Stimulated activated CD8-positive, alpha-beta memory T cell treated with anti-CD3 and anti-CD28 coated beads, Interleukin-7, amount 100 ng/mL, for 1 hour (primary cell): ENCODE measurements around the gene PIP5K1C.
"Not testable (repeated sequence)": the region's sequence is repeated elsewhere in the genome, so short reads cannot be mapped to it uniquely, and the experiment has no call there.

Experiments used
- DNase-seq, 2 donors: peaks; one replicate each; pipeline ENCODE4 v3.0.0-alpha.2; 2020; ENCODE audit warnings: low read depth in 2 of 2

PIP5K1C gene

DNA sequence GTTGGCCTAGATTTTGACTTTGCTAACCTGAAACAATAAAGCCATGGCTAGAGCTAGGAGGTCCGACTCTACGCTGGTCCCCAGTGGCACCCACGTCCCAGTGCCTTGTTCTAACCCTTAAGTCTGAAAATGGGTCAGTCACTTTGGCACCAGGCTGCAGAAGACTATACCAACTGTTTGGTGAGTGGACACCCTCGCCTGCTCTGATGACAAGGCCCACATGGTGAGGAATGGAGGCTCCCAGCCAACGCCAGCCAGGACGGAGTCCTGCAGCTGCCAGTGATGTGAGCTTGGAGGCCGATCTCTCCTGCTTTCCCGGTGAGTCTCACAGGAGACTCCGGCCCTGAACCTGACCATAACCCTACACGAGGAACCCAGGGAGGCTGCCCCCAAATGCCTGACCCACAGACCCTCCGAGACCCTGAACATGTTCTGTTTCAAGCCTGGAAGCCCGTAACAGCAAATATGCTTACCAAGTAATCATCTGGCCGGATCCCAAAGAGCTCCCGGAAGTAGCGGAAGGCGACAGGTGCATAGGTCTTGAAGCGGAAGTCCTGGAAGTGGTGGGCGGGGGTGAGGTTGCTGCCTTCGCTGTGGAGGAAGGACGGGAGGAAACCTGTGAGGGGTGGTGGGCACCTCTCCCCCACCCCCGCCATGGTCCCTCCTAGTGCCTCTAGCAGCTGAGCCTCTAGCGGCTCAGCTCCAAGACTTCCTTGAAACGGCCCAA, 39.6 kb downstream of the PIP5K1C start:
- DNase-seq, result no peak

DNA sequence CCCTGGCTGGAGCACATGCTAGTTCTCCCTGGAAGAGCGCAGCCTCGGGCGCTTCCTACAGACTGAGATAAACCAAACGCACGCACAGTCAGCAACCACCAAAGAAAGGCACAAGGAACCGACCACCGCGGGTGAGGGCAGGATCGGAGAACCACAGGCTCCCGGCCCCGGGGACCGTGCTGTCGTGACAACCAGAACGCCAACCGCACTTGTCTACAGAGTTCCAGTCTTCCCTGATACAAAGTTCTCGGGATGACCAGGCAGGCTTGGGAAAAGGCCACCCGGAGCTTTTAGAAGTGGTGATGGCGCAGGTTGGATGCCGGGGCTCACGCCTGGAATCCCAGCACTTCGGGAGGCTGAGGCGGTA, 40.5 kb downstream of the PIP5K1C start:
- DNase-seq, result no peak

- DNase-seq, result no peak
These were observed 41.2 kb downstream of the PIP5K1C start for GRCh38 chr19:3658870-3659745.

DNA sequence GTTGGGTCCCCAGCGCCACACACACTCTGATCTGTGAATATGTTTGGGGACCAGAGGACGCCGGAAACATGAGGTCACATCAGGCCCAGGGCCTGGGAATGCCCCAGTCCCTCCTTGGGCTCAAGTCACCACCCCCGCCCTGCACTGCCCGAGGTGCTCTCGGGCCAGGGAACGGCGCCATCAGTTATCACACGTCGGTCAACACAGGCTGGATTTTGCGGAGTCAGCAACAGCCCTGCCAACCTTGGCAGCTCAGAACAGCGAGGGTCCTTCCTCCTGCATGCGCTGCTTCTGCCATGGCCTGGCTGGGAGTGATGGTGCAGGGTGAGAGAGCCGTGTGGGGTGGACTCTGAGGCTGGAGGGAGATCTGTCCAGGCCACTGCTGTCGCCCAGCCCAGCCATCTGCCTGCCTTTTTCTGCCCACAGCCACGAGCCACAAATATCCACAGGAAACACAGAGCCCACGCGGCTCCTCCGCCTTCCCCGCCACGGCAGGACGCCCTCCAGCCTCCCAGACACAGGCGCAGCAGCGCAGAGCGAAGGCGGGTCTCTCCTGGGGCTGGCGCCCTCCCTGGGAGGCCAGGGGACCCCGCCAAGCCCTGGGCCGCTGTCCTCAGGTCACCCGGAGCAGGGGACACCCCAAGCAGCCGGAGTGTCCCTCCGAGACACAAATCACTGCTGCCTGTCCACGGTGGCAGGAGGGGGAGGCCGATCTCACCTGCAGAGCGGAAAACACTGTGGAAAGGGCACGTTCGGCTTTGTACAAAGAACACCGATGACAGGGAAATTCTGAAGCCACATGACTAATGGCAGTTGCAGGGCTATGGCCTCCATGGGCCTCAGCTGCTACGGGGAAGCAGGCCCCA, 42.0 kb downstream of the PIP5K1C start:
- DNase-seq, result no peak

- DNase-seq, result no peak
These were observed 42.9 kb downstream of the PIP5K1C start for GRCh38 chr19:3657395-3657769.

GRCh38 chr19:3656747-3657394, 43.4 kb downstream of the PIP5K1C start:
- DNase-seq, result no peak

DNA sequence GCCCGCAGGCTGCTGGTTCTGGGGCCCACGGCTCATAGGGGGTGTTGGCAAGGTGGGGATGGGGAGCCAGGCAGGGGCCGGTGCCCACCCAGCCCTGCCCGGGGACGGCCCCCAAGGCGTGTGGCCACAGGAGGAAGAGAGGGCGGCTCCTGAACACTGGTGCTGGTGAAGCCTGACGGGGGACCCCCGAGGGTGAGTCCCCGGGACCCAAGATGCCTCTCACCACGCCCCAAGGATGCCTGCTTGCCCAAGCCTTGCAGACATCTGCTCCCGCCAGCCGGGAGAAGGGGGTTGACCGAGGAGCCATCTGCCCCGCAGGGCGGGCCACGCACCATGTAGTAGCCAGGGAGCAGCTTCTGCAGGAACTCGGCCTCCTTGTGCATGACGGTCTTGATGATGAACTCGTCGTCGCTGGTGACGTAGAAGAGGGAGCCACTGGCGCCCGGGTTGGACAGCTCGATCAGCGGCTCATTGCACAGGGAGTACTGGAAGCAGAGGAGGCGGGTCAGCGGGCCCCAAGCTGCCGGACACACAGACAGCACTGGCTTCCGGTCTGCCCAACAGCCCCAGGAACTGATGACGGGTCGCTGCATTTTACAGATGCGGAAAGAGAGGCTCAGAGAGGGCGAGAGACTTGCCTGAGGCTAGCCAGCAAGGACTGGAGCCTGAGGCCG, 44.1 kb downstream of the PIP5K1C start:
- DNase-seq, result no peak

- no peak for DNase-seq
These were observed 44.7 kb downstream of the PIP5K1C start for GRCh38 chr19:3655402-3656072.

GRCh38 chr19:3653865-3654513, 46.3 kb downstream of the PIP5K1C start:
- no peak for DNase-seq

DNA sequence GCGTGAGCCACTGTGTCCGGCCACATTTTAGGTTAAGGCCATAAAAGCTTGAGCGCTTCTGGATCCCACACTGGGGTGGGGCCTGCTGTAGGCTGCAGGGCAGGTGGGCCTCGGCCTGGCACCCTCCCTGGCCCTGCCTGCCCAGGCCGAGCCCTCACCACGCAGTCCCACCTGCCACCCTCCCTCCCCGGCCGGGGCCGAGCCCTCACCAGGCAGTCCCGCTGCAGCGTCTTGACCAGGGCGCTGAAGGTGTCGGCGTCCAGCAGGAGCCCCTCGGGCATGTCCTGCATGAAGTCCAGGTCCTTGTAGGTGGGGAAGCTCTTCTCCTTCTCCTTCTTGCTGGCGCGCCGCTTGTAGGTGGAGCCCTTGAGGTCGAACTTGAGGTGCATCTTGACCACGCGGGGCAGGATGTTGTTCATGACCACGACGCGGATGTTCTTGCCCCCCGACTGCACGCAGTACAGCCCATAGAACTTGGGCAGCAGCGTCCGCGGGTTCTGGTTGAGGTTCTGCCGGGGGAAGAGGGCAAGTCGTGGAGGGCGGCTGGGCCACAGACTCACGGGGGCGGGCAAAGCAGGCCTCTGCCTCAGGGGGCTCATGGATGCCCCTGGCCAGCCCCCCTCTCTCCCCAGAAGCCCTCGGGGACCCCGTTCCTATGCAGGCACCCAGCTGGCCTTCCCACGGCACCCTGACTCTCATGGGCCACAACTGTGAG, 47.0 kb downstream of the PIP5K1C start:
- no peak for DNase-seq

GRCh38 chr19:3652422-3652821, 47.8 kb downstream of the PIP5K1C start:
- no peak for DNase-seq

DNA sequence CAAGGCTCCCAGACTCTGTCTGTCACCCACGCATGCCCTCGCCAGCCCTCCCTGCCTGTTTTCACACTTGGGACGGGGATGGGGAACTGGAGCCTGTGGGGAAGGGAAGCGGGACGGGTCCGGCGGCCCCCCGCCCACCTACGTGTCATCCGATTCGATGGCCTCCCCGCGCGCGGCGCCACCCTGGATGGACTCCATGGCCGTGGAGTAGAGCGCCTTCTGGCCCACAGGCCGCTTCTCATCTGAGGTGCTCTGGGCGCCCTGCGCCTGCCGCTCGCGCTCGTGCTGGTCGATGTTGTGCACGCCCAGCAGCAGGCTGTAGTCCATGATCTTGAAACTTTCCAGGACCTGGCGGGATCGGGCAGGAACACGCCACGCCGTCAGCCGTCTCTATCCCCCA, 48.6 kb downstream of the PIP5K1C start:
- DNase-seq, result no peak

DNA sequence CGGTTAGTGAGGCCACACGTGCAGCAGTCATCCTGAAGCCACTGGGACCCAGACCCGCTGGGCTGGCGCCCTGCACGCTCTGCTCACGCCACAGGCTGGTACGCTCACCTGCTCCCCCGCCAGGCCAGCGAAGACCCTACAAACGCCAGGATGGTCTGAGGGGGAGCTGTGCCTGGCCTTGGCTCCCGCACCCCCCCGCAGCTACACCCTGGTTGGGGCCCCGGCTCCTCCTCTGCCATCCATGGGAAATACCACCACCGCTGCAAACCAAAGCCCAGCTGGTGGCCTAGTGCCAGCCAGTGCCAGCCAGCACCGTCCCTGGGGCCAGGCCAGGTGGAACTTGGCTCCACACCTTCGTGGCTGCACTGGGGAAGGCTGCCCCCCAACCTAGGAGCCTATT, 50.4 kb downstream of the PIP5K1C start:
- no peak for DNase-seq

DNA sequence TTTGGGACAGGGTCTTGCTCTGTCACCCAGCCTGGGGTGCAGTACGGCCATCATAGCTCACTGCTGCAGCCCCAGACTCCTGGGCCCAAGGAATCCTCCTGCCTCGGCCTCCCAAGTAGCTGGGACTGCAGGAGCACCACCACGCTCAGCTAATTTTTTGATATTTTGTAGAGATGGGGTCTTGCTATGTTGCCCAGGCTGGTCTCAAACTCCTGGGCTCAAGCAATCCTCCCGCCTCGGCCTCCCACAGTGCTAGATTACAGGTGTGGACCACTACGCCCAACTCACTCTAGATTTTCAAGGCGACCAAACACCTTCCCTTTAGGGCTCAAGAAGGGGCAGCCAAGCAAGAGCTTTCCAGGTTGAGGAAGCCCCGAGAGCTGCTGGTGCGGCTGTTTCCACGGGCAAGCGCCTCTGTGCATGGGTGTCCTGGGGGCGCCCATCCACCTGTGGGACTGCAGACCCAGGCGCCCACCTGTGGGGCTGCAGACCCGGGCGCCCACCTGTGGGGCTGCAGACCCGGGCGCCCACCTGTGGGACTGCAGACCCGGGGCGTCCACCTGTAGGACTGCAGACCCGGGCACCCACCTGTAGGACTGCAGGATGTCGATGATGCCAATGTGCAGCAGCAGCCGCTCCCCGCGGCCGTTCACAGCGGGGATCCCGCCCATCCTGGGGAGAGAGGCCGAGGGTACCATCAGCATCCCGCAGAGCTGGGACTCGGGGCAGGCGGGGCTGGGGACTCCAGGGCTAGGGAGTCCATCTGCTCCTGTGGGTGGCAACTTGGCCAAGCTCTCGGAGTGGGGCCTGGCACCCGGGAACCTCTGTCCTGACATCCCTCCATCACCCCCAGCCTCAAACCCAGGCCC, 52.0 kb downstream of the PIP5K1C start:
- DNase-seq, result no peak

DNA sequence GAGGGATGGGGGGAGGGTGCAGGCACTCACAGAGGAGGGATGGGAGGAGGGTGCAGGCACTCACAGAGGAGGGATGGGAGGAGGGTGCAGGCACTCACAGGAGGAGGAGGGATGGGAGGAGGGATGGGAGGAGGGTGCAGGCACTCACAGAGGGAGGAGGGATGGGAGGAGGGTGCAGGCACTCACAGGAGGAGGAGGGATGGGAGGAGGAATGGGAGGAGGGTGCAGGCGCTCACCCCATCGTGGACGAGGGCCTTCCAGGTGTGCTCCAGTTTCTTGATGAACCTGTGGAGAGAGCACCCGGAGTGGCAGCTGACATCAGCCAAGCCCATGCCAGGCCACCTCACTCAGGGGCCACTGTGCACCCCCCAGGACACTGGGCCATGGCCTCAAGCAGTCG, 53.2 kb downstream of the PIP5K1C start:
- not testable (repeated sequence) for DNase-seq

DNA sequence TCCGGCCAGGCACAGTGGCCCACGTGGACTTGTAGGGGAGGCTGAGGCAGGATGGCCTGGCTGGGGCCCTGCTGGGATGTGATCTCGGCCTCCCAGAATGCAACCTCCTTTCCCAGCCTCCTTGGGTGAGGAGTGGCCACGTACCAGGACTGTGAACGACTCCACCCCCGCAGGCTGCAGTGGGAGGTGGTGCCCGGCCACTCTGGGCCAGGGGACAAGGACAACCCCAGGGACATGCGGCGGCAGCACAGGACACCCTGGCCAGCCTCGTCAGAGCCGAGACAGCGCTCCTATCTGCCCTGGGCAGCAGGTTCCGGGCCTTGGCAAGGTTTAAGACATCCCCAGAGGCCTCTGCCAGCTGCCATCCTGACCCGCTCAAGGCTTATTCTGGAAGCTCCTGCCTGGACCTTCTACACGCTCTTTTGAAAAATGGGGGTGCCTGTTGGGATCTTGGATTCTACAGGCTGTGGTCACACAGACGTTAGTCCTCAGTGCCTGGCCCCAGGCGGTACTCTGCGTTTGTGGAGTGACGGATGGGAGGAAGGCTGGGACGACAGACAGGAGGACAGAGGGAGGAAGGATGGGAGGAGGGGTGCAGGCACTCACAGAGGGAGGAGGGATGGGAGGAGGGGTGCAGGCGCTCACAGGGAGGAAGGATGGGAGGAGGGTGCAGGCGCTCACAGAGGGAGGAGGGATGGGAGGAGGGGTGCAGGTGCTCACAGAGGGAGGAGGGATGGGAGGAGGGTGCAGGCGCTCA, 53.8 kb downstream of the PIP5K1C start:
- DNase-seq, result no peak

DNA sequence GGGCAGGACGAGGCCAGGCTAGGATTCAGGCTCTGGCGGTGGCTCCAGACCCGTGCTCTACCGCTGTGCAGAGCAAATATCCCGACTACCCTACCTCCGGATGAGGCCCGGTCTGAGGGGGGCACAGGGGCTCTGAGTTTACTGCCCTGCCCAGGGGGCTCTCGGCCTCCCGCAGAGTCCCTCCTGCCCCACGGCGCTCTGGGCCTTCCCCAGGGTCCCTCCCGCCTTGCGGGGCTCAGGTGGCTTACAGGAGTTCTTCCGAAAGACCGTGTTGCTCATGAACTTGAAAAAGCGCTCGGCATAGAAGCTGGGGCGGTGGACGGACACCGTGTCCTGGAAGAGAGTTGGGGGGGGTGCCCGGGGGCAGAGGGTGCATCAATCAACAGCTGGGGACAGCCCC, 54.5 kb downstream of the PIP5K1C start:
- DNase-seq, result no peak

GRCh38 chr19:3645067-3645396, 55.2 kb downstream of the PIP5K1C start:
- DNase-seq, result no peak
